SU-DHL-6 (cell line): ENCODE data around the gene NCBP3.

Experiments used
- CTCF ChIP-seq: fragments of 200-600 bp; sonication (generic); IDR thresholded peaks from one replicate; pipeline ENCODE4 v1.5.1; 2017; ENCODE audit warnings: antibody characterized with exemption, mild to moderate bottlenecking, low read length, moderate library complexity; ENCODE audit not compliant: insufficient read depth, poor library complexity, severe bottlenecking
- EZH2phosphoT487 ChIP-seq: fragments of 200-600 bp; sonication (generic), shearing (Covaris generic); conservative IDR thresholded peaks from 2 replicates; pipeline ENCODE4 v1.6.1; 2018; ENCODE audit warnings: mild to moderate bottlenecking, antibody characterized with exemption, low read length, moderate library complexity, mixed read lengths

DNA sequence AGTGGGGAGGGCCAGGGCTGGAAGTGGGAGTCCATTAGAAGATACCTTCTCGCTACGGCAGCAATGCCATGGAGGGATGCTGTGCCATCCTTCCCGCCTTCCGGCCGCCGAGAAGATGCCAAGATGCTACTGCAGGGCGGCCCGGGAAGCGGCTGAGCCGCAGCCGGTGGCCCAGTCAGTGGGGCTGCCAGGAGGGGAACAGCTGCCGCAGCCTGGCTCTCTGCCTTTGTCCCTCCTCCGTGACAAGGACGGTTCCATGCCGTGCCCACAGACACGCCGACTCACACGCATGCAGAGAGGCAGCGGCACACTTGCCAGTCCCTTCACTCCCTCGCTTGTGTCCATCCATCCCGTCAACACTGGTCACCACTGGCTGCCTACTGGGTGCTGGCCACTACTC lies 20.2 kb upstream of the NCBP3 start:
- no peak for TF ChIP-seq CTCF
- TF ChIP-seq EZH2phosphoT487 = no peak
